Cardiac muscle cell (in vitro differentiated cells and primary cell): ENCODE results near the gene SYNJ1. TPM values are rescaled to one million over a fixed set of nuclear protein-coding genes. Genes with fewer than 3 reads are reported as not detected.
"Not testable (repeated sequence)": the region's sequence is repeated elsewhere in the genome, so short reads cannot be mapped to it uniquely, and the experiment has no call there.

ENCODE experiments used
- DNase-seq, 2 donors: peaks; one replicate each; pipeline versions ENCODE4 v3.0.0 to v3.0.0-alpha.2; 2010 to 2017; ENCODE audit warnings: low read depth in 1 of 2, low spot score in 1 of 2
- H3K27ac ChIP-seq: fragments of 200-600 bp; sonication (generic); 2 replicates; pipeline ENCODE4 v1.5.1; 2016
- H3K27me3 ChIP-seq: fragments of 200-600 bp; sonication (generic); 2 replicates; pipeline ENCODE4 v1.6.0; 2016; ENCODE audit warnings: control low read depth
- H3K36me3 ChIP-seq: fragments of 200-600 bp; sonication (generic); 2 replicates; pipeline ENCODE4 v1.5.1; 2016; ENCODE audit warnings: control low read depth
- H3K4me1 ChIP-seq: fragments of 200-600 bp; sonication (generic); 2 replicates; pipeline ENCODE4 v1.8.1; 2017; ENCODE audit warnings: low read depth, mild to moderate bottlenecking, mixed run types
- H3K4me3 ChIP-seq: fragments of 200-600 bp; sonication (generic); 2 replicates; pipeline ENCODE4 v1.5.1; 2016; ENCODE audit warnings: mild to moderate bottlenecking
- H3K9me3 ChIP-seq: fragments of 200-600 bp; sonication (generic); 2 replicates; pipeline ENCODE4 v1.5.1; 2017; ENCODE audit warnings: low read depth, mild to moderate bottlenecking, control low read depth
- polyA plus RNA-seq: library from polyadenylated mRNA; unstranded; fragments of >200 nt; fragmentation: Nextera tagmentation; extraction: Ambion mirVana; gene quantifications from 2 replicates; pipeline ENCODE4 v1.2.1, GENCODE V29; 2016
- total RNA-seq: library from RNA; depleted of rRNA; stranded (reverse); fragments of >200 nt; gene quantifications from 2 replicates; pipeline ENCODE4 v1.2.3, GENCODE V29; 2016
- TF ChIP-seq, protein P1 (sequence below): IDR thresholded peaks from 2 replicates; pipeline ENCODE4 v1.5.1; 2012; ENCODE audit warnings: low read depth, mild to moderate bottlenecking, low read length

SYNJ1 gene
- total and polyA plus RNA-seq, 2 experiments from 2014 or later = 5.9 to 10.0 TPM

DNA sequence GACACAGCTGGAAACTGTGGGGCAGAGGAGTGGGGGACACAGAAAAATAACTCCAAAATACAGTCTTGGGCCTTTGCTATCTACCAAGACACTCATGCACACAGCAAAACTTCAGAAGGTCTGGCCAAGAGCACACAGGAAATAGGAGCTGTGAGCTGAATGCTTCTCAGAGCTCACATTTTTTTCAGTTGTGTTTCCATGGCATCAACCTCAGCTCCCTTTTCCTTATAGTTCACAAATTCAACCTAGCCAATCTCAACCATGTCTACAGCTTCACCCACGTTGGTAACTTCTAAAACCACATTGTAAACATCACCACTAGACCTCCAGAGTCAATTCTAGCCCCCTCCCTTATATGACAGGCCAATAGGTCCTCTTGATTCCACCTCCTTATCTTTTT is 19.6 kb upstream of the SYNJ1 start:
- no peaks in the 10 kb centered on the region for H3K9me3 ChIP-seq
- H3K27ac ChIP-seq = no peak overlapping the region
- peaks cover 81% of the 10 kb centered on the region for H3K36me3 ChIP-seq
- H3K27me3 ChIP-seq = no peaks in the 10 kb centered on the region
- no peaks in the 10 kb centered on the region for H3K4me1 ChIP-seq
- no peak for DNase-seq
- no peak overlapping the region for H3K4me3 ChIP-seq
- TF ChIP-seq, protein P1, sequence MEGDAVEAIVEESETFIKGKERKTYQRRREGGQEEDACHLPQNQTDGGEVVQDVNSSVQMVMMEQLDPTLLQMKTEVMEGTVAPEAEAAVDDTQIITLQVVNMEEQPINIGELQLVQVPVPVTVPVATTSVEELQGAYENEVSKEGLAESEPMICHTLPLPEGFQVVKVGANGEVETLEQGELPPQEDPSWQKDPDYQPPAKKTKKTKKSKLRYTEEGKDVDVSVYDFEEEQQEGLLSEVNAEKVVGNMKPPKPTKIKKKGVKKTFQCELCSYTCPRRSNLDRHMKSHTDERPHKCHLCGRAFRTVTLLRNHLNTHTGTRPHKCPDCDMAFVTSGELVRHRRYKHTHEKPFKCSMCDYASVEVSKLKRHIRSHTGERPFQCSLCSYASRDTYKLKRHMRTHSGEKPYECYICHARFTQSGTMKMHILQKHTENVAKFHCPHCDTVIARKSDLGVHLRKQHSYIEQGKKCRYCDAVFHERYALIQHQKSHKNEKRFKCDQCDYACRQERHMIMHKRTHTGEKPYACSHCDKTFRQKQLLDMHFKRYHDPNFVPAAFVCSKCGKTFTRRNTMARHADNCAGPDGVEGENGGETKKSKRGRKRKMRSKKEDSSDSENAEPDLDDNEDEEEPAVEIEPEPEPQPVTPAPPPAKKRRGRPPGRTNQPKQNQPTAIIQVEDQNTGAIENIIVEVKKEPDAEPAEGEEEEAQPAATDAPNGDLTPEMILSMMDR = no peak

DNA sequence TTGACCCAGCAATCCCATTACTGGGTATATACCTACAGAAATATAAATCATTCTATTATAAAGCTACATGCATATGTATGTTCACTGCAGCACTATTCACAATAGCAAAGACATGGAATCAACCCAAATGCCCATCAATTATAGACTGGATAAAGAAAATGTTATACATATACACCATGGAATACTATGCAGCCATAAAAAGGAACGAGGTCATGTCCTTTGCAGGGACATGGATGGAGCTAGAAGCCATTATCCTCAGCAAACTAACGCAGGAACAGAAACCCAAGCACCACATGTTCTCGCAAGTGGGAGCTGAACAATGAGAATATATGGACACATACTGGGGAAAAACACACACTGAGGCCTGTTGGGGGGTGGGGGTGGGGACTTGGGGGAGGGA is 18.9 kb upstream of the SYNJ1 start:
- DNase-seq, H3K9me3 ChIP-seq, H3K4me3 ChIP-seq, H3K4me1 ChIP-seq, H3K27me3 ChIP-seq, H3K27ac ChIP-seq: not testable (repeated sequence)
- peaks cover 85% of the 10 kb centered on the region for H3K36me3 ChIP-seq

- Histone ChIP-seq H3K4me3 (no peak overlapping the region), H3K27me3 (no peaks in the 10 kb centered on the region), H3K9me3 (no peaks in the 10 kb centered on the region), H3K27ac (no peak overlapping the region), H3K36me3 (peaks cover 67% of the 10 kb centered on the region), H3K4me1 (no peaks in the 10 kb centered on the region)
- no peak for DNase-seq
- TF ChIP-seq, protein P1 = no peak
Observed at GRCh38 chr21:32742396-32742795, 14.6 kb upstream of the SYNJ1 start.

- no peak for DNase-seq
- Histone ChIP-seq H3K4me3 (no peak overlapping the region), H3K9me3 (no peaks in the 10 kb centered on the region), H3K36me3 (peaks cover 69% of the 10 kb centered on the region), H3K27me3 (no peaks in the 10 kb centered on the region), H3K4me1 (no peaks in the 10 kb centered on the region), H3K27ac (no peak overlapping the region)
- TF ChIP-seq, protein P1 = no peak
Observed at GRCh38 chr21:32741336-32741735, 13.5 kb upstream of the SYNJ1 start.

GRCh38 chr21:32739946-32740345 is 12.1 kb upstream of the SYNJ1 start:
- H3K4me1 ChIP-seq = no peaks in the 10 kb centered on the region
- peaks cover 68% of the 10 kb centered on the region for H3K36me3 ChIP-seq
- H3K4me3 ChIP-seq = no peak overlapping the region
- H3K27ac ChIP-seq = no peak overlapping the region
- TF ChIP-seq, protein P1 = no peak
- no peaks in the 10 kb centered on the region for H3K9me3 ChIP-seq
- DNase-seq = no peak
- H3K27me3 ChIP-seq = no peaks in the 10 kb centered on the region

DNA sequence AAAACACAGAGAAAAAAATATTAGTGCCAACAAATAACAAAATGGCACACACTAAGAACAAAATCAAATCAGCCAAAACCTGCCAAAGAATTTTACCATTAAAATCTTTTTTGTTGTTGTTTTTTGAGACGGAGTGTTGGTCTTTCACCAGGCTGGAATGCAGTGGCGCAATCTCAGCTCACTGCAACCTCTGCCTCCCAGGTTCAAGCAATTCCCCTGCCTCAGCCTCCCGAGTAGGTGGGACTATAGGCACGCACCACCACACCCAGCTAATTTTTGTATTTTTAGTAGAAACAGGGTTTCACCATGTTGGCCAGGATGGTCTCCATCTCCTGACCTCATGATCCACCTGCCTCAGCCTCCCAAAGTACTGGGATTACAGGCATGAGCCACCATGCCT is 8.3 kb upstream of the SYNJ1 start:
- not testable (repeated sequence) for H3K4me3 ChIP-seq, H3K9me3 ChIP-seq, DNase-seq, H3K27me3 ChIP-seq, H3K27ac ChIP-seq, H3K4me1 ChIP-seq
- peaks cover 39% of the 10 kb centered on the region for H3K36me3 ChIP-seq

GRCh38 chr21:32735524-32735923 is 7.7 kb upstream of the SYNJ1 start:
- H3K9me3 ChIP-seq = no peaks in the 10 kb centered on the region
- no peaks in the 10 kb centered on the region for H3K27me3 ChIP-seq
- H3K4me3 ChIP-seq = no peak overlapping the region
- H3K36me3 ChIP-seq = peaks cover 35% of the 10 kb centered on the region
- no peak for DNase-seq
- no peak overlapping the region for H3K27ac ChIP-seq
- TF ChIP-seq, protein P1 = no peak
- H3K4me1 ChIP-seq = no peaks in the 10 kb centered on the region
